H9 (cell line): Measurements from ENCODE around the gene PLN. TPM values are rescaled to one million over a fixed set of nuclear protein-coding genes. Genes with fewer than 3 reads are reported as not detected.

Experiments used
- DNase-seq: peaks from one replicate; pipeline ENCODE4 v3.0.0-alpha.2; 2017
- H2AFZ ChIP-seq: one replicate; pipeline ENCODE4 v1.6.1; 2013; ENCODE audit warnings: mild to moderate bottlenecking, low read length, control low read depth, moderate library complexity
- H2AK5ac ChIP-seq: 2 replicates; pipeline ENCODE4 v1.6.1; 2013; ENCODE audit warnings: low read length, control low read depth, mixed read lengths; ENCODE audit not compliant: insufficient read length
- H2BK120ac ChIP-seq: one replicate; pipeline ENCODE4 v1.6.1; 2013; ENCODE audit warnings: low read depth, mild to moderate bottlenecking, low read length, control low read depth, inconsistent platforms; ENCODE audit not compliant: poor library complexity, severe bottlenecking
- H2BK12ac ChIP-seq: 2 replicates; pipeline ENCODE4 v1.6.1; 2013; ENCODE audit warnings: low read length, control low read depth, mixed read lengths, low read depth; ENCODE audit not compliant: insufficient read length
- H2BK15ac ChIP-seq: 2 replicates; pipeline ENCODE4 v1.6.1; 2013; ENCODE audit warnings: low read depth, low read length, control low read depth
- H2BK20ac ChIP-seq: one replicate; pipeline ENCODE4 v1.6.1; 2013; ENCODE audit warnings: low read depth, mild to moderate bottlenecking, low read length, control low read depth, inconsistent platforms; ENCODE audit not compliant: poor library complexity, severe bottlenecking
- H2BK5ac ChIP-seq: 2 replicates; pipeline ENCODE4 v1.6.1; 2013; ENCODE audit warnings: low read length, control low read depth, mixed read lengths; ENCODE audit not compliant: insufficient read length
- H3K14ac ChIP-seq: 2 replicates; pipeline ENCODE4 v1.6.1; 2013; ENCODE audit warnings: low read length, control low read depth; ENCODE audit not compliant: insufficient read depth
- H3K18ac ChIP-seq: 2 replicates; pipeline ENCODE4 v1.6.1; 2013; ENCODE audit warnings: low read depth, mild to moderate bottlenecking, mixed read lengths, low read length, control low read depth; ENCODE audit not compliant: insufficient read length
- H3K23ac ChIP-seq: 2 replicates; pipeline ENCODE4 v1.6.1; 2013; ENCODE audit warnings: low read length, control low read depth, mixed read lengths, low read depth; ENCODE audit not compliant: insufficient read length
- H3K23me2 ChIP-seq: 2 replicates; pipeline ENCODE4 v1.6.1; 2013; ENCODE audit warnings: low read depth, mild to moderate bottlenecking, mixed read lengths, low read length, control low read depth; ENCODE audit not compliant: insufficient read length, poor library complexity, severe bottlenecking
- H3K27ac ChIP-seq: 2 replicates; pipeline ENCODE4 v1.5.1; 2013; ENCODE audit warnings: low read length, control low read depth, mixed read lengths, low read depth; ENCODE audit not compliant: insufficient read length
- H3K27me3 ChIP-seq: 2 replicates; pipeline ENCODE4 v1.6.1; 2013; ENCODE audit warnings: low read length, control low read depth, inconsistent platforms; ENCODE audit not compliant: insufficient read depth
- H3K4ac ChIP-seq: 2 replicates; pipeline ENCODE4 v1.6.1; 2013; ENCODE audit warnings: low read depth, mild to moderate bottlenecking, control low read depth, inconsistent platforms, low read length, moderate library complexity
- H3K4me1 ChIP-seq: 2 replicates; pipeline ENCODE4 v1.6.1; 2013; ENCODE audit warnings: low read length, control low read depth, inconsistent platforms; ENCODE audit not compliant: insufficient read depth
- H3K4me2 ChIP-seq: 2 replicates; pipeline ENCODE4 v1.6.1; 2013; ENCODE audit warnings: low read length, control low read depth, mixed read lengths; ENCODE audit not compliant: insufficient read length, insufficient read depth
- H3K56ac ChIP-seq: 2 replicates; pipeline ENCODE4 v1.6.1; 2013; ENCODE audit warnings: low read depth, mild to moderate bottlenecking, mixed read lengths, low read length, control low read depth; ENCODE audit not compliant: insufficient read length
- H3K79me1 ChIP-seq: 2 replicates; pipeline ENCODE4 v1.6.1; 2013; ENCODE audit warnings: low read depth, mild to moderate bottlenecking, moderate library complexity, low read length, control low read depth, inconsistent platforms; ENCODE audit not compliant: insufficient read depth, poor library complexity, severe bottlenecking
- H3K79me2 ChIP-seq: 2 replicates; pipeline ENCODE4 v1.6.1; 2013; ENCODE audit warnings: low read length, control low read depth, inconsistent platforms; ENCODE audit not compliant: insufficient read depth
- H3K9ac ChIP-seq: 2 replicates; pipeline ENCODE4 v1.6.1; 2013; ENCODE audit warnings: low read length, control low read depth, mixed read lengths; ENCODE audit not compliant: insufficient read length; ENCODE audit errors: extremely low read depth
- H3K9me3 ChIP-seq: one replicate; pipeline ENCODE4 v1.6.1; 2013; ENCODE audit warnings: low read depth, low read length, inconsistent platforms; ENCODE audit not compliant: control insufficient read depth
- H3T11ph ChIP-seq: one replicate; pipeline ENCODE4 v1.6.1; 2013; ENCODE audit warnings: mild to moderate bottlenecking, low read length, control low read depth, inconsistent platforms
- H4K20me1 ChIP-seq: one replicate; pipeline ENCODE4 v1.6.1; 2013; ENCODE audit not compliant: control insufficient read depth, insufficient read length, insufficient read depth
- H4K5ac ChIP-seq: 2 replicates; pipeline ENCODE4 v1.6.1; 2013; ENCODE audit warnings: low read depth, mild to moderate bottlenecking, mixed read lengths, low read length, control low read depth; ENCODE audit not compliant: insufficient read length
- H4K8ac ChIP-seq: replicated peaks from 2 replicates; pipeline ENCODE4 v1.6.1; 2013; ENCODE audit warnings: low read length, control low read depth, mixed read lengths, low read depth; ENCODE audit not compliant: insufficient read length
- H4K91ac ChIP-seq: 2 replicates; pipeline ENCODE4 v1.6.1; 2013; ENCODE audit warnings: low read depth, mild to moderate bottlenecking, moderate library complexity, mixed read lengths, low read length, control low read depth; ENCODE audit not compliant: insufficient read length
- H3K27ac Mint-ChIP-seq, 3 experiments: 2 replicates in 2 of 3; 3 replicates in 1 of 3; pipeline ENCODE4 v1.8.0; 2020 to 2021; ENCODE audit warnings: mixed read lengths in 3 of 3, mild to moderate bottlenecking in 1 of 3, moderate library complexity in 1 of 3
- H3K27me3 Mint-ChIP-seq: 2 replicates; pipeline ENCODE4 v1.8.0; 2021; ENCODE audit warnings: low read depth, mild to moderate bottlenecking, moderate library complexity, mixed read lengths
- H3K36me3 Mint-ChIP-seq, 3 experiments: 2 replicates in 2 of 3; 3 replicates in 1 of 3; pipeline ENCODE4 v1.8.0; 2020 to 2021; ENCODE audit warnings: low read depth in 3 of 3, mixed read lengths in 3 of 3; ENCODE audit not compliant: insufficient read depth in 1 of 3
- H3K4me1 Mint-ChIP-seq, 2 experiments: 2 replicates each; pipeline ENCODE4 v1.8.0; 2020; ENCODE audit warnings: mixed read lengths in 2 of 2
- H3K4me3 Mint-ChIP-seq, 2 experiments: 2 replicates in 1 of 2; 3 replicates in 1 of 2; pipeline ENCODE4 v1.8.0; 2020 to 2021; ENCODE audit warnings: mild to moderate bottlenecking in 2 of 2, mixed read lengths in 2 of 2, moderate library complexity in 1 of 2
- H3K9me3 Mint-ChIP-seq, 2 experiments: 2 replicates in 1 of 2; 3 replicates in 1 of 2; pipeline ENCODE4 v1.8.0; 2020; ENCODE audit warnings: mild to moderate bottlenecking in 2 of 2, mixed read lengths in 2 of 2, moderate library complexity in 1 of 2
- CTCF ChIP-seq: fragments of 200-600 bp; sonication (generic); conservative IDR thresholded peaks from 3 replicates; pipeline ENCODE4 v1.8.0; 2021; ENCODE audit warnings: antibody characterized with exemption, mild to moderate bottlenecking
- WGBS: extraction: QIAGEN DNeasy Blood & Tissue Kit; methylation state at CpG from one replicate; pipeline ENCODE4 v1.1.7; 2013; ENCODE audit warnings: missing lambda C conversion rate, low lambda C conversion rate, mixed read lengths; ENCODE audit not compliant: insufficient read length; ENCODE audit errors: extremely low coverage; 5-methylcytosine and 5-hydroxymethylcytosine counted together
- total RNA-seq: library from RNA; stranded (reverse); gene quantifications from 2 replicates; pipeline ENCODE4 v1.2.1, GENCODE V29; 2021

PLN gene
- total RNA-seq, 1 experiment from 2014 or later = not detected

DNA sequence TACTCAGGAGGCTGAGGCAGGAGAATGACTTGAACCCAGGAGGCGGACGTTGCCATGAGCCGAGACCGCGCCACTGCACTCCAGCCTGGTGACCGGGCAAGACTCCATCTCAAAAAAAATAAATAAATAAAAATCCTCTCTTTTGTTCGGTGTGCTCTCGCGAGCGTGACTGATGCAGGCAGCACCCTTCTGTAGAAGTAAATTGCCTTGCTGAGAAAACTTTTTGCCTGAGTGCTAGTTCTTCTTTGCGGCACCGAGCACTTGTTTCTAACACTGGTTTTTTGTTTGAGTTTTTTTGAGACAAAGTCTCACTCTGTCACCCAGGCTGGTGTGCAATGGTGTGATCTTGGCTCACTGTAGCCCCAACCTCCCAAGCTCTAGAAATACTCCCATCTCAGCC, 30.5 kb downstream of the PLN start:
- Mint-ChIP-seq H3K27ac (no peak overlapping the region), H3K4me1 (peaks cover 9 to 11% of the 10 kb centered on the region in 2 experiments), H3K9me3 (peaks cover 53 to 66% of the 10 kb centered on the region in 2 experiments), H3K36me3 (peaks cover 35 to 64% (median 56%) of the 10 kb centered on the region in 3 experiments), H3K4me3 (no peak overlapping the region), H3K27me3 (no peaks in the 10 kb centered on the region; the same call in 1 of the 2 replicates)
- no peaks in the 10 kb centered on the region for H3K79me2 ChIP-seq
- H2BK20ac ChIP-seq = no peak overlapping the region
- no peak overlapping the region for H3T11ph ChIP-seq
- H3K27ac ChIP-seq = no peak overlapping the region
- no peaks in the 10 kb centered on the region for H3K27me3 ChIP-seq
- H2BK12ac ChIP-seq = no peak overlapping the region
- H3K9ac ChIP-seq = no peak overlapping the region
- no peak overlapping the region for H4K91ac ChIP-seq
- no peaks in the 10 kb centered on the region for H3K4me1 ChIP-seq
- H3K9me3 ChIP-seq = peaks cover 7% of the 10 kb centered on the region
- H4K8ac ChIP-seq = no peak overlapping the region
- no peak overlapping the region for H3K18ac ChIP-seq
- H2AFZ ChIP-seq = no peak overlapping the region
- H4K20me1 ChIP-seq = no peaks in the 10 kb centered on the region
- no peak overlapping the region for H3K4ac ChIP-seq
- H3K14ac ChIP-seq = no peak overlapping the region
- no peak overlapping the region for H3K56ac ChIP-seq
- no peaks in the 10 kb centered on the region for H3K23me2 ChIP-seq
- no peak for DNase-seq
- H4K5ac ChIP-seq = no peak overlapping the region
- TF ChIP-seq CTCF = no peak
- H3K4me2 ChIP-seq = no peak overlapping the region
- H3K79me1 ChIP-seq = peaks cover 5% of the 10 kb centered on the region
- no peak overlapping the region for H3K23ac ChIP-seq
- no CpG with 5 or more reads among the region's 12 CpGs for WGBS
- H2BK15ac ChIP-seq = no peak overlapping the region
- H2AK5ac ChIP-seq = no peak overlapping the region
- H2BK5ac ChIP-seq = no peak overlapping the region
- H2BK120ac ChIP-seq = no peak overlapping the region
